ENCODE results near the gene RHBG. TPM values are rescaled to one million over a fixed set of nuclear protein-coding genes. Genes with fewer than 3 reads are reported as not detected.

RHBG gene
- total and polyA plus RNA-seq, 2 of the 4 experiments (the other 2 are of a cell fraction): not detected

- no peak overlapping the region for H3K9ac ChIP-seq (ENCODE audit: low read depth, low read length)
- DNase-seq: no peak
- intact Hi-C loops (cut with micrococcal nuclease): no loop called here
- H4K5ac ChIP-seq (ENCODE audit: low read depth, low read length): no peak overlapping the region
- peaks cover 76% of the 10 kb centered on the region for H3K27me3 ChIP-seq (ENCODE audit: control insufficient read depth, insufficient read depth, low read length)
- CTCF ChIA-PET: no interaction called here
- dilution Hi-C loops (cut with HindIII; ENCODE audit: low sequenced_read_pairs, unreplicated experiment): no loop called here
- H2AFZ ChIP-seq (replicated peaks; ENCODE audit: low read length, poor library complexity): no peak overlapping the region
- WGBS, 2 experiments (ENCODE audit: extremely low coverage in 2 of 2, insufficient read length in 1 of 2): 57% methylated on average over 3 of the region's 10 CpGs; no CpG with 5 or more reads in 1 of the 2 experiments
- H4K8ac ChIP-seq (ENCODE audit: low read depth in 2 of 2, low read length in 2 of 2): no peak overlapping the region
- no peaks in the 10 kb centered on the region for H3K9me1 ChIP-seq (ENCODE audit: insufficient read depth, low read length)
- H3K4me1 ChIP-seq (ENCODE audit: control insufficient read depth, insufficient read depth, low read length): no peaks in the 10 kb centered on the region
- POLR2A ChIA-PET (ENCODE audit: unreplicated experiment): no interaction called here
- H3K79me1 ChIP-seq (ENCODE audit: low read depth in 1 of 2, low read length in 2 of 2): no peaks in the 10 kb centered on the region
- no peak overlapping the region for H3K4me3 ChIP-seq (ENCODE audit: insufficient read depth, low read depth, low read length)
- no TSS peak for BruUV-seq (replicated peaks)
- H3K23ac ChIP-seq (ENCODE audit: low read depth, low read length): no peak overlapping the region
- no peak for ATAC-seq (ENCODE audit: low read depth)
- H2BK5ac ChIP-seq (ENCODE audit: low read depth, low read length, poor library complexity, severe bottlenecking): no peak overlapping the region
- in situ Hi-C loops (cut with MboI; ENCODE audit: low sequenced_read_pairs): no loop called here
- no peak overlapping the region for H2BK15ac ChIP-seq (ENCODE audit: low read depth, low read length)
- H4K91ac ChIP-seq (ENCODE audit: insufficient read depth, low read depth, low read length): no peak overlapping the region
- no peaks in the 10 kb centered on the region for H3K9me3 ChIP-seq (ENCODE audit: control insufficient read depth, insufficient read depth, low read length)
- no peak overlapping the region for H2BK120ac ChIP-seq (ENCODE audit: low read depth, low read length)
- no peak overlapping the region for H2AK9ac ChIP-seq (replicated peaks; ENCODE audit: low read depth, low read length, poor library complexity)
- no peak overlapping the region for H3K14ac ChIP-seq (replicated peaks; ENCODE audit: low read depth, low read length)
- no peak overlapping the region for H2BK20ac ChIP-seq (ENCODE audit: low read depth, low read length)
- no peak overlapping the region for H2AK5ac ChIP-seq (ENCODE audit: low read depth, low read length)
- H3K56ac ChIP-seq (ENCODE audit: extremely low read depth, insufficient read depth, low read length): no peak overlapping the region
- no peak overlapping the region for H3K4ac ChIP-seq (ENCODE audit: low read depth, low read length)
- no peaks in the 10 kb centered on the region; the same call in none of the 2 replicates for H4K20me1 ChIP-seq (ENCODE audit: insufficient read depth, low read length)
- H3K27ac ChIP-seq (ENCODE audit: insufficient read depth, low read length): no peak overlapping the region
- no peaks in the 10 kb centered on the region for H3K36me3 ChIP-seq (ENCODE audit: control insufficient read depth, insufficient read depth, low read length)
- no peak overlapping the region for H3K4me2 ChIP-seq (ENCODE audit: low read depth, low read length)
- H3K18ac ChIP-seq (ENCODE audit: low read depth, low read length): no peak overlapping the region
- no peak for TF ChIP-seq CEBPB (IDR thresholded peaks at IDR 0.05; ENCODE audit: low read depth, low read length)
- TF ChIP-seq NFE2L2 (IDR thresholded peaks at IDR 0.05; ENCODE audit: low read depth, low read length): no peak
- no peak for TF ChIP-seq CTCF (conservative IDR thresholded peaks at IDR 0.05; ENCODE audit: low read depth, low read length)
- no peak for TF ChIP-seq MAFK (IDR thresholded peaks at IDR 0.05; ENCODE audit: low read depth, low read length)
- TF ChIP-seq RFX5 (IDR thresholded peaks at IDR 0.05; ENCODE audit: low read depth, low read length): no peak
- no peak for TF ChIP-seq CHD1 (IDR thresholded peaks at IDR 0.05; ENCODE audit: low read depth, low read length)
- TF ChIP-seq RCOR1 (IDR thresholded peaks at IDR 0.05; ENCODE audit: insufficient replicate concordance, low read length): no peak
- no peak for TF ChIP-seq ELK1 (IDR thresholded peaks at IDR 0.05; ENCODE audit: borderline replicate concordance, low read depth, low read length)
- no peak for TF ChIP-seq POLR2A (IDR thresholded peaks at IDR 0.05; ENCODE audit: low read depth, low read length)
- TF ChIP-seq MAZ (IDR thresholded peaks at IDR 0.05; ENCODE audit: borderline replicate concordance, low read depth, low read length): no peak
- TF ChIP-seq FOS (IDR thresholded peaks at IDR 0.05; ENCODE audit: low read depth, low read length): no peak
- no peak for TF ChIP-seq SMC3 (IDR thresholded peaks at IDR 0.05; ENCODE audit: low read depth, low read length)
- no peak for TF ChIP-seq MXI1 (IDR thresholded peaks at IDR 0.05; ENCODE audit: borderline replicate concordance, low read depth, low read length)
- TF ChIP-seq BHLHE40 (IDR thresholded peaks at IDR 0.05; ENCODE audit: low read depth, low read length): no peak
- TF ChIP-seq USF2 (IDR thresholded peaks at IDR 0.05; ENCODE audit: low read depth, low read length): no peak
Measured at GRCh38 chr1:156413391-156414246, 44.6 kb downstream of the RHBG start.

Measured in IMR-90 (cell line).